NCI-H526 (cell line): ENCODE measurements around the gene EIF4G3.
A peak's percentile ranks its signal among the peaks of the same experiment; 100 is the strongest.
"Not testable (repeated sequence)": the region's sequence is repeated elsewhere in the genome, so short reads cannot be mapped to it uniquely, and the experiment has no call there.

Experiments used
- DNase-seq, 2 experiments: peaks; one replicate each; lab custom pipeline; 2025; lab: John Stamatoyannopoulos, UW

EIF4G3 gene

GRCh38 chr1:21184276-21184675, 7.6 kb upstream of the EIF4G3 start:
- no peak for DNase-seq

GRCh38 chr1:21182181-21182731, 5.6 kb upstream of the EIF4G3 start:
- no peak for DNase-seq

- not testable (repeated sequence) for DNase-seq
Measured at GRCh38 chr1:21178271-21178670, 1.6 kb upstream of the EIF4G3 start.

- peak in 1 of 2 experiments; percentile 46 for DNase-seq
Measured at GRCh38 chr1:21175670-21176581, 771 bp downstream of the EIF4G3 start.

GRCh38 chr1:21175324-21175669, 1.4 kb downstream of the EIF4G3 start:
- DNase-seq, result no peak

GRCh38 chr1:21174654-21175323, 1.9 kb downstream of the EIF4G3 start:
- DNase-seq, result no peak

GRCh38 chr1:21174230-21174629, 2.5 kb downstream of the EIF4G3 start:
- no peak for DNase-seq

GRCh38 chr1:21173096-21173495, 3.6 kb downstream of the EIF4G3 start:
- DNase-seq, result not testable (repeated sequence)

- not testable (repeated sequence) for DNase-seq
Measured at GRCh38 chr1:21170837-21171236, 5.9 kb downstream of the EIF4G3 start.

GRCh38 chr1:21168444-21168843, 8.3 kb downstream of the EIF4G3 start:
- no peak for DNase-seq

- DNase-seq, result no peak
Measured at GRCh38 chr1:21165646-21166045, 11.1 kb downstream of the EIF4G3 start.

GRCh38 chr1:21165076-21165475, 11.6 kb downstream of the EIF4G3 start:
- no peak for DNase-seq

GRCh38 chr1:21164266-21164665, 12.4 kb downstream of the EIF4G3 start:
- no peak for DNase-seq

GRCh38 chr1:21162740-21163464, 13.8 kb downstream of the EIF4G3 start:
- DNase-seq, result no peak

GRCh38 chr1:21161842-21162241, 14.9 kb downstream of the EIF4G3 start:
- no peak for DNase-seq

- DNase-seq, result no peak
Measured at GRCh38 chr1:21160263-21160796, 16.4 kb downstream of the EIF4G3 start.

- DNase-seq, result no peak
Measured at GRCh38 chr1:21157868-21158267, 18.8 kb downstream of the EIF4G3 start.

GRCh38 chr1:21157054-21157453, 19.6 kb downstream of the EIF4G3 start:
- DNase-seq, result no peak

- DNase-seq, result no peak
Measured at GRCh38 chr1:21156019-21156418, 20.7 kb downstream of the EIF4G3 start.

- DNase-seq, result no peak
Measured at GRCh38 chr1:21154717-21155116, 22.0 kb downstream of the EIF4G3 start.

- DNase-seq, result no peak
Measured at GRCh38 chr1:21153388-21153787, 23.3 kb downstream of the EIF4G3 start.
